HEK293 (cell line): ENCODE results near the gene SERINC2.

ENCODE experiments used
- CTCF ChIP-seq: fragments of 450-650 bp; formaldehyde crosslinking; IDR thresholded peaks from 2 replicates; pipeline ENCODE4 v1.5.1; 2016; ENCODE audit warnings: missing biosample characterization, missing genetic modification characterization
- SP2 ChIP-seq: fragments of 450-650 bp; formaldehyde crosslinking; IDR thresholded peaks from 2 replicates; pipeline ENCODE4 v1.5.1; 2016; ENCODE audit warnings: missing biosample characterization, missing genetic modification characterization
- ZBTB10 ChIP-seq: fragments of 450-650 bp; formaldehyde crosslinking; IDR thresholded peaks from 2 replicates; pipeline ENCODE4 v1.5.1; 2016; ENCODE audit warnings: missing biosample characterization, missing genetic modification characterization
- ZNF133 ChIP-seq: fragments of 450-650 bp; formaldehyde crosslinking; IDR thresholded peaks from 2 replicates; pipeline ENCODE4 v1.5.1; 2016; ENCODE audit warnings: missing biosample characterization, missing genetic modification characterization
- ZNF274 ChIP-seq, 2 experiments: fragments of 200-500 bp in 1 of 2; fragments of 450-650 bp in 1 of 2; sonication (Bioruptor generic) in 1 of 2; formaldehyde crosslinking in 1 of 2; IDR thresholded peaks; 2 replicates each; pipeline versions ENCODE4 v1.5.1 to v1.6.1; 2014 to 2016; ENCODE audit warnings: borderline replicate concordance in 1 of 2, inconsistent platforms in 1 of 2, low read length in 1 of 2, missing biosample characterization in 1 of 2, missing genetic modification characterization in 1 of 2
- ZNF366 ChIP-seq: fragments of 450-650 bp; formaldehyde crosslinking; conservative IDR thresholded peaks from 2 replicates; pipeline ENCODE4 v1.5.1; 2016; ENCODE audit warnings: missing biosample characterization, missing genetic modification characterization
- ZNF449 ChIP-seq: fragments of 450-650 bp; formaldehyde crosslinking; IDR thresholded peaks from 2 replicates; pipeline ENCODE4 v1.5.1; 2017; ENCODE audit warnings: missing biosample characterization, mild to moderate bottlenecking, missing genetic modification characterization, moderate library complexity
- ZNF530 ChIP-seq: fragments of 450-650 bp; formaldehyde crosslinking; IDR thresholded peaks from 2 replicates; pipeline ENCODE4 v1.5.1; 2016; ENCODE audit warnings: low read depth, missing biosample characterization, missing genetic modification characterization
- ZXDB ChIP-seq: fragments of 450-650 bp; formaldehyde crosslinking; IDR thresholded peaks from 2 replicates; pipeline ENCODE4 v1.5.1; 2016; ENCODE audit warnings: missing biosample characterization, missing genetic modification characterization
- TF ChIP-seq, protein P1 (sequence below): fragments of 450-650 bp; formaldehyde crosslinking; IDR thresholded peaks from 2 replicates; pipeline ENCODE4 v1.5.1; 2016; ENCODE audit warnings: missing biosample characterization, missing genetic modification characterization

GRCh38 chr1:31483012-31483946, 70.3 kb downstream of the SERINC2 start:
- TF ChIP-seq CTCF (tag by site-specific recombination) (no peak), ZNF449 (tag by site-specific recombination) (no peak), ZXDB (tag by site-specific recombination) (no peak), ZNF274 (IDR thresholded peaks at IDR 0.05; ENCODE audit: low read length) (no peak), ZNF274 (tag by site-specific recombination; IDR thresholded peaks at IDR 0.05; ENCODE audit: borderline replicate concordance) (no peak), ZNF366 (tag by site-specific recombination) (no peak), ZNF530 (no peak), SP2 (tag by site-specific recombination) (no peak), ZBTB10 (tag by site-specific recombination) (no peak), ZNF133 (tag by site-specific recombination) (no peak)
- TF ChIP-seq, protein P1, sequence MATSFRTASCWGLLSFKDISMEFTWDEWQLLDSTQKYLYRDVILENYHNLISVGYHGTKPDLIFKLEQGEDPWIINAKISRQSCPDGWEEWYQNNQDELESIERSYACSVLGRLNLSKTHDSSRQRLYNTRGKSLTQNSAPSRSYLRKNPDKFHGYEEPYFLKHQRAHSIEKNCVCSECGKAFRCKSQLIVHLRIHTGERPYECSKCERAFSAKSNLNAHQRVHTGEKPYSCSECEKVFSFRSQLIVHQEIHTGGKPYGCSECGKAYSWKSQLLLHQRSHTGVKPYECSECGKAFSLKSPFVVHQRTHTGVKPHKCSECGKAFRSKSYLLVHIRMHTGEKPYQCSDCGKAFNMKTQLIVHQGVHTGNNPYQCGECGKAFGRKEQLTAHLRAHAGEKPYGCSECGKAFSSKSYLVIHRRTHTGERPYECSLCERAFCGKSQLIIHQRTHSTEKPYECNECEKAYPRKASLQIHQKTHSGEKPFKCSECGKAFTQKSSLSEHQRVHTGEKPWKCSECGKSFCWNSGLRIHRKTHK (tag by site-specific recombination), result no peak
